ENCODE results near the gene PACRG.

The PACRG gene

DNA sequence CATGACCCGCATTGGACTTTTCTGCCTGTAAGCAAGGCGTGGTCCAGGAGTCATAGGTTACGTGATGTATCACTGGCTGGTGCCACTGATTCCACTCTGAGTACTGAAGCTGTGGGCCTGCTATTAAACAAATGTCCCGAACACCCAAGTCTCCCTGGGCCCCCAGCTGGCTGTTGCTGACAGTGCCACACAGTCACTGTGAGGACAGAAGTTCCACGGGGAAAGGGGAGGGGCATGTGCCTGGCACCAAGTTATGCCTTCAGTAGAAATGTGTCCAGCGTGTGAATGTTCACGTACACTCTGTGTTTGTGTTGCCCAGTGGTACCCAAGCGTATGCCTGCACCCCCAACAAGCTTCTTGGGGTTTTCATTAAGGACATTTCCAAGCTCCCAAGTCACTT, 515.3 kb downstream of the PACRG start:
- TF ChIP-seq, protein P1, sequence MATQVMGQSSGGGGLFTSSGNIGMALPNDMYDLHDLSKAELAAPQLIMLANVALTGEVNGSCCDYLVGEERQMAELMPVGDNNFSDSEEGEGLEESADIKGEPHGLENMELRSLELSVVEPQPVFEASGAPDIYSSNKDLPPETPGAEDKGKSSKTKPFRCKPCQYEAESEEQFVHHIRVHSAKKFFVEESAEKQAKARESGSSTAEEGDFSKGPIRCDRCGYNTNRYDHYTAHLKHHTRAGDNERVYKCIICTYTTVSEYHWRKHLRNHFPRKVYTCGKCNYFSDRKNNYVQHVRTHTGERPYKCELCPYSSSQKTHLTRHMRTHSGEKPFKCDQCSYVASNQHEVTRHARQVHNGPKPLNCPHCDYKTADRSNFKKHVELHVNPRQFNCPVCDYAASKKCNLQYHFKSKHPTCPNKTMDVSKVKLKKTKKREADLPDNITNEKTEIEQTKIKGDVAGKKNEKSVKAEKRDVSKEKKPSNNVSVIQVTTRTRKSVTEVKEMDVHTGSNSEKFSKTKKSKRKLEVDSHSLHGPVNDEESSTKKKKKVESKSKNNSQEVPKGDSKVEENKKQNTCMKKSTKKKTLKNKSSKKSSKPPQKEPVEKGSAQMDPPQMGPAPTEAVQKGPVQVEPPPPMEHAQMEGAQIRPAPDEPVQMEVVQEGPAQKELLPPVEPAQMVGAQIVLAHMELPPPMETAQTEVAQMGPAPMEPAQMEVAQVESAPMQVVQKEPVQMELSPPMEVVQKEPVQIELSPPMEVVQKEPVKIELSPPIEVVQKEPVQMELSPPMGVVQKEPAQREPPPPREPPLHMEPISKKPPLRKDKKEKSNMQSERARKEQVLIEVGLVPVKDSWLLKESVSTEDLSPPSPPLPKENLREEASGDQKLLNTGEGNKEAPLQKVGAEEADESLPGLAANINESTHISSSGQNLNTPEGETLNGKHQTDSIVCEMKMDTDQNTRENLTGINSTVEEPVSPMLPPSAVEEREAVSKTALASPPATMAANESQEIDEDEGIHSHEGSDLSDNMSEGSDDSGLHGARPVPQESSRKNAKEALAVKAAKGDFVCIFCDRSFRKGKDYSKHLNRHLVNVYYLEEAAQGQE (IDR thresholded peaks at IDR 0.05; ENCODE audit: insufficient read depth in 1 of 2, low read depth in 2 of 2, low read length in 2 of 2) = no peak
- no peak for TF ChIP-seq SIN3A (IDR thresholded peaks at IDR 0.05; ENCODE audit: borderline replicate concordance, insufficient read depth, low read length)
- TF ChIP-seq POLR2AphosphoS5 (IDR thresholded peaks at IDR 0.05; ENCODE audit: low read depth, low read length) = no peak
- TF ChIP-seq TAF1 (IDR thresholded peaks at IDR 0.05; ENCODE audit: borderline replicate concordance, insufficient read depth, low read length) = no peak
- no peak for TF ChIP-seq FOXP2 (optimal IDR thresholded peaks at IDR 0.05; ENCODE audit: borderline replicate concordance, extremely low read depth, extremely low read length, insufficient read depth)

DNA sequence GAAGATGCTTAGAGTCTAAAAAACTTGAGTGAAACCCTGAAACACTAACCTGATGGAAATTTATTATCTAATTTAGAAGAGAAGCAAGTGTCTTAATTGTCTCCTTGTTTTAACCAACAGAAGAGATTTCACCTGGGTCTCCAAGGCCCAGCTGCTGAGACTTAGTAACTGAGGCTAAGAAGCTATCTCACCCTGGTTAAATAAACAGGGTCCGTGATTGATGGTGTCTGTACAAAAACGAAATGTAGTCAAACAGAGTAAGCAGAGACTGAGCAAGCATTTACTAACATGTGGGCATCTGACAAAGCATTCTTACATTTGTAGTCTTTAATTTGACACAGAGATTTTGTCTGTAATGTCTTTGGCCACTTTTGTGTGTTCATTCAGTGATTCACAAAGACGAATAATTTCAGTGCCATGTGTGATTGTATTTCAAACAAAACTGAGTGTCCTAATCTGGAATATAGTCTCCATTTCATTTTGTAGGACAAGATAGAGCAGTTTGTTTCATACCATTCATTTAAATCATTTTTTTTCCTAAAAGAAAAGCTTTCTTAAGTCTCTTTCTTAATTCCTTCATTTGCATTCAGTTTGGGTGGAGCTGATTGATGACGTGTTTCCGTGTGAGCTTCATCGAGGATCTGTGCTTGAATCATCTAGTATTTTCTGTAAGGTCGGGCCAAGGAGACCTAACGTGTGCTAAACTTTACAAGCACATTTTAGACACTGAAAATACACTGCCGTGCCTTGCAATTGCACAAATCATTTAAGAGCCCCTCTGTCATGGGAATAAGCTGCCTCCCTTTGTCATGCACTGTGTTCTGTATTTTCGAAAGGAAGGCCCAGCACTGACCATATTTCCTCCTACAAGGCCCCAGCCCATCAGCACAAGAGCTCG, 516.2 kb downstream of the PACRG start:
- no peak for TF ChIP-seq TAF1 (IDR thresholded peaks at IDR 0.05; ENCODE audit: borderline replicate concordance, insufficient read depth, low read length)
- no peak for TF ChIP-seq POLR2AphosphoS5 (IDR thresholded peaks at IDR 0.05; ENCODE audit: low read depth, low read length)
- no peak for TF ChIP-seq SIN3A (IDR thresholded peaks at IDR 0.05; ENCODE audit: borderline replicate concordance, insufficient read depth, low read length)
- TF ChIP-seq, protein P1 (IDR thresholded peaks at IDR 0.05; ENCODE audit: insufficient read depth in 1 of 2, low read depth in 2 of 2, low read length in 2 of 2) = no peak
- TF ChIP-seq FOXP2 (optimal IDR thresholded peaks at IDR 0.05; ENCODE audit: borderline replicate concordance, extremely low read depth, extremely low read length, insufficient read depth) = no peak

DNA sequence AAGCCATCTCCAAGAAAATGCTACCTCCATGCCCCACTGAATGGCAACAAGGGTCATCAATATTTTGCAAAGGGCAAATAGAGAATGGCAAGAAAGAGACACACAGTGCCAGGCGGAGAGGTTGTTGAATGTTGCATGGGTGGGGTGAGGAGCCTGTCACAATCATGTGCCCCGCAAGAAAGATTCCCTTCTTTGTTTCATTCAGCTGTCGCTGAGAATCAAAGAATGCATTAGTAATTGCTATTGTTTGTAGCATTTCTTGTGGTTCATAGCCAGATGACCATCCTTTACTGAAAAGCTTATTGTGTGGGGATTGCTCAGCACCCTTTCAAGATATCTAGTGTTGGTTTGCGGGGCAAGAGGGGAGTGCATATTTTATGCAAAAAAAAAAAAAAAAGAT, 520.3 kb downstream of the PACRG start:
- TF ChIP-seq FOXP2 (optimal IDR thresholded peaks at IDR 0.05; ENCODE audit: borderline replicate concordance, extremely low read depth, extremely low read length, insufficient read depth) (no peak), TAF1 (IDR thresholded peaks at IDR 0.05; ENCODE audit: borderline replicate concordance, insufficient read depth, low read length) (no peak), POLR2AphosphoS5 (IDR thresholded peaks at IDR 0.05; ENCODE audit: low read depth, low read length) (no peak), SIN3A (IDR thresholded peaks at IDR 0.05; ENCODE audit: borderline replicate concordance, insufficient read depth, low read length) (no peak)
- TF ChIP-seq, protein P1 (IDR thresholded peaks at IDR 0.05; ENCODE audit: insufficient read depth in 1 of 2, low read depth in 2 of 2, low read length in 2 of 2) = no peak

DNA sequence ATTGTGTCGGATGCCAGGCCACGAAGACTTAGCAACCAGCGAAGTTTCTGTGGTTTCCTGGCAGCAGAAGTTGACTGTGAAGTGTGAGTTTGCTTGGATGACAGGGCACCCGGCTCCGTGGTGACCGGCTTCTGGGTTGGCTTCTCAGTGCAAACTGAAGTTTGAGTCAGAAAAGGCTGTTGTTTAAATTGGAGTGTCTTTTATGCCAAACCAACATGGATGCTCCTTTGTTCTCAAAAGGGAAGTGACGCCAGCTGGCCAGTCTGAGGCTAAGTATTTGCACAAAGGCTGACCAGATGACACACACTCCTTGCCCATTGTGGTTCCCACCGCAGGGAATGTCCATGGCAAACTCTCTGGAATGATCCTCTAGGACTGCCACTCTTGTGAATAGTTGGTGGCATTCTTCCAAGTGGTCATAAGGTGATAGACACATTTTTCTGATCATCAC, 521.9 kb downstream of the PACRG start:
- TF ChIP-seq FOXP2 (optimal IDR thresholded peaks at IDR 0.05; ENCODE audit: borderline replicate concordance, extremely low read depth, extremely low read length, insufficient read depth) (no peak), SIN3A (IDR thresholded peaks at IDR 0.05; ENCODE audit: borderline replicate concordance, insufficient read depth, low read length) (no peak), TAF1 (IDR thresholded peaks at IDR 0.05; ENCODE audit: borderline replicate concordance, insufficient read depth, low read length) (no peak), POLR2AphosphoS5 (IDR thresholded peaks at IDR 0.05; ENCODE audit: low read depth, low read length) (no peak)
- TF ChIP-seq, protein P1 (IDR thresholded peaks at IDR 0.05; ENCODE audit: insufficient read depth in 1 of 2, low read depth in 2 of 2, low read length in 2 of 2) = no peak
